ENCODE data around the gene ADH6.
"Not testable (repeated sequence)": the region's sequence is repeated elsewhere in the genome, so short reads cannot be mapped to it uniquely, and the experiment has no call there.

ADH6 gene

DNA sequence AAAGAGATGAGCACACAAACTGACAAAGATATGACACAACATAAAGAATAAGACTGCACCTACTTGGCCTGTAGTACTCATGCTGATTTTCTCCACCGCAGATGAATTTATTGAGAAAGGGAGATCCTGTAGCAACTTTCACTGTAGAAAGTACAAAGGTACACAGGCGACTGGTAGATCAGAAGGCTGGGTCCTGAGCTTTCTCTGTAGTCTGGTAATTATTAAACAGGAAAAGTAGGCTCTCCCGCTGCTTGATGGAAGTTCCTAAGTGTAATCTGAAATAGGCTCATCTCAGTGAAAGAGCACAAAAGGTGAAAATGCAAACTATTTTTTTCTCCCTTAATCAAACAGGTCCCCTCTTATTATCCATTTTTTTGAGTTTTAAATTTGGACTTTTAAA, at the start of gene ADH6:
Gene ADH6 (minus strand): TSS at position 175 of the 400 bp plus-strand sequence. CDS start 94 bp downstream, at position 81.
- DNase-seq (ENCODE audit: low read depth in 3 of 3, low spot score in 1 of 3), result no peak

- DNase-seq (ENCODE audit: low read depth in 3 of 3, low spot score in 1 of 3), result no peak
Observed at GRCh38 chr4:99264927-99265326, 45.9 kb upstream of the ADH6 start.

- DNase-seq (ENCODE audit: low read depth in 3 of 3, low spot score in 1 of 3), result no peak
Observed at GRCh38 chr4:99252746-99253145, 33.7 kb upstream of the ADH6 start.

DNA sequence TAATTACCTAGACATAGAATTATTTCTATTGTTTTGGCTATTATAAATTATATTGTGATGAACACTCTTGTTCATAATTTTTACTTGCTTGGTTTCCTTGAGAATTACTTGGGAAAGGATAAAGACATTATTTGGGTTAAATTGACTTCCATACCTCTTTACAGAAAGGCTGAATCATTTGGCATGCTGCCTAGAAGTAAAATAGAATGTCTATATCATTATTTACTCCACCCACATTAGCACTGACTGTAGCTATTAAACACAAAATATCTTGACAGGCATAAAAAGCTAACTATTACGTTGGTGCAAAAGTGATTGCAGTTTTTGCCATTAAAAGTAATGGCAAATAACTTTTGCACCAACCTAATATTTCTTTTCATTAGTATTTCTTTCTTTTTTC, 29.7 kb upstream of the ADH6 start:
- DNase-seq (ENCODE audit: low read depth in 3 of 3, low spot score in 1 of 3), result no peak

DNA sequence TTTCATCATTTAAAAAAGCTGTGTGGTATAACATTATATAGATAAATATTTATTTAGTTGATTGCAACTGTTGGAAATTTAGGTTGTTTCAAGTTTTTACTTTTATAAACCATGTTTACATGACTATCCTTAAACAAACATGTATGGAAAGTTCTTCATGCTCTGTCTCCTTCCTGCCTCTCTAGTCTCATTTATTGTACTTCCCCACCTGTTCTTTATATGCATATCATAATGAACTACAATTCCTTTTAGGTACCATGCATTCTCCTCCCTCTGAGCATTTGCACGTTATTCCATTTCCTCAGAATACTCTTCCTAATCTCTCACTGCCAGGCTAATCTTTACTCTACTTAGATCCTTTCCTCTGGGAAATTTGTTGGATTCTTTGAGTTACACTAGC, 16.9 kb upstream of the ADH6 start:
- DNase-seq (ENCODE audit: low read depth in 3 of 3, low spot score in 1 of 3), result no peak

GRCh38 chr4:99234331-99235010, 15.4 kb upstream of the ADH6 start:
- no peak for DNase-seq (ENCODE audit: low read depth in 3 of 3, low spot score in 1 of 3)

GRCh38 chr4:99233397-99233796, 14.4 kb upstream of the ADH6 start:
- DNase-seq (ENCODE audit: low read depth in 3 of 3, low spot score in 1 of 3), result not testable (repeated sequence)

- DNase-seq (ENCODE audit: low read depth in 3 of 3, low spot score in 1 of 3), result not testable (repeated sequence)
Observed at GRCh38 chr4:99228706-99229105, 9.7 kb upstream of the ADH6 start.

DNA sequence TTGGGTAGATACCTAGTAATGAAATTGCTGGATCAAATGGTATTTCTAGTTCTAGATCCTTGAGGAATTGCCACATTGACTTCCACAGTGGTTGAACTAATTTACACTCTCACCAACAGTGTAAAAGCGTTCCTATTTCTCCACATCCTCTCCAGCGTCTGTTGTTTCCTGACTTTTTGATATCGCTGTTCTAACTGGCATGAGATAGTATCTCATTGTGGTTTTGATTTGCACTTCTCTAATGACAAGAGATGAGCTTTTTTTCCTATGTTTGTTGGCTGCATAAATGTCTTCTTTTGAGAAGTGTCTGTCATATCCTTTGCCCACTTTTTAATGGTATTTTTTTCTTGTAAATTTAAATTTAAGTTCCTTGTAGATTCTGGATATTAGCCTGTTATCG, 8.6 kb upstream of the ADH6 start:
- DNase-seq (ENCODE audit: low read depth in 3 of 3, low spot score in 1 of 3), result not testable (repeated sequence)

GRCh38 chr4:99221980-99222379, 2.9 kb upstream of the ADH6 start:
- DNase-seq (ENCODE audit: low read depth in 3 of 3, low spot score in 1 of 3), result no peak

- DNase-seq (ENCODE audit: low read depth in 3 of 3, low spot score in 1 of 3), result no peak
Observed at GRCh38 chr4:99219479-99219878, 433 bp upstream of the ADH6 start.

DNA sequence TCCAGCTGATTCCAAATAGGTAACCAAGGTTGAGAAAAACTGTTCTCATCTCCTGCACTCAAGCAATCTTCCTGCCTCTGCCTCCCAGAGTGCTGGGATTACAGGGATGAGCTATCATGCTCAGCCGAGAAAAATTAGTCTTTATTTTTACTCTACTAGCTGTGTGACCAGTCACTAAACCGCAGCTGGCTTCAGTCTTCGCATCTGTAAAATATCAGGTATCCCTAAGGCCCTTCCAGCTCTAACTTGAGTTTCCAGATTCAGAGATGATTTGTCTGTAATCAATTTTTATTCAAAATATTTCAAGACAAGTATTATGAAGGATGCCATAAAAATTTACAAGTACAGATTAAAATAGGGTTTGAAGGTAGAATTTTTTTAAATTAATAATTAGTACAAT, 3.5 kb downstream of the ADH6 start:
- no peak for DNase-seq (ENCODE audit: low read depth in 3 of 3, low spot score in 1 of 3)

- no peak for DNase-seq (ENCODE audit: low read depth in 3 of 3, low spot score in 1 of 3)
Observed at GRCh38 chr4:99210789-99211188, 8.3 kb downstream of the ADH6 start.

DNA sequence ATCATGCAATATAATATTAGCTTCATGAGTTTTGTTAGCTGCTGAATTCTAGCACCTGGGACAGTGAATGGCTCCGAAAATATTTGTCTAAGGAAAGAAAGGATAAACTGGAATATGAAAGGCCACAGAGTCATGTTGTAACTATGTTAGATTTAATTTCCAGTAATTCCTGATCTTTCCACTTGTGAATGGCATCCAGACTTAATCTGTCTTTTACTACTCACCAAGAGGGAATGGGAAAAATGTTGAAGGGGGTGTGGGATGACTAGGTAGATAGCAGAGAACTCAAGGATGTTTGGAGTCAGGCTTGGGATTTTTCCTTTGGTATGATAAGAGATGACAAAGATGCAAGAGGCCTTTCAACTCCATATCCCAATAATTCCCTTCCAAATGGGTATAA, 9.4 kb downstream of the ADH6 start:
- DNase-seq (ENCODE audit: low read depth in 3 of 3, low spot score in 1 of 3), result no peak

- DNase-seq (ENCODE audit: low read depth in 3 of 3, low spot score in 1 of 3), result no peak
Observed at GRCh38 chr4:99208719-99209075, 10.3 kb downstream of the ADH6 start.

DNA sequence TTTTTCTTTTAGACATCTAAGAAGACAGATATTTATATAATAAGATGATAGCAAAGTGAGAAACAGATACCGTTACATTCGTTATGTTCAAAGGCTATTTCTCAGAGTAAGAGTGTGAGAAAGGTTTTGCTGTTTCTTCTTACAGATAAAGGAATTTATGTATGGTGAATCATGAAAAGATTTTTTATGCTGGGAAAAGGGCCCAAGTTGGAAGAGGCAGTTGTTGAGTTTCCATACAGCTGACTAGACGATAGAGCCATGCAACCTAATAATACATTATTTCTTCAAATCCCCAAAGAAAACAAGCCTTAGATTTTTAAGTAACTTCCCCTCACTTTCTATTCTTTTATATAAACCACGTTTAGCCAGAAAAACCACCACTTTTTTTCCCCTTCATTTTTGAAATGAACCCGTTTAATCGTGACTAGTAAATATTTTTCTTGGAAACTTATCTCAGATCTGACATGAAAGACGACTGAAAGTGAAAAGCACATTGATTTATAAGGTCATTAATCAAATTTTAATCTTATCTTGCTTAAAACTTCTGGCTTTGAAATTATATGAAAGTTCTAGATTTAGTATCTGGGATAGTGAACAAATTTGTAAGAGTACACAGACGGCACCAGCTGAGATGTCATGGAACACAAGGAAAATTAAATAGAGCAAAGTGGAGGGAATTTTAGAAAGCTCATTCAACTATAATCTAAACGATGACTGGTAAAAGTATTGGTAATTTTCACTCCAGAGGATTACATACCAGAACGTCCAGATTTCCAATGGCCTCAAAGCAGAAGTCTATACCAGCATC, 10.9 kb downstream of the ADH6 start:
- DNase-seq (ENCODE audit: low read depth in 3 of 3, low spot score in 1 of 3), result no peak

GRCh38 chr4:99207069-99207743, 11.8 kb downstream of the ADH6 start:
- no peak for DNase-seq (ENCODE audit: low read depth in 3 of 3, low spot score in 1 of 3)

GRCh38 chr4:99205153-99205979, 13.7 kb downstream of the ADH6 start:
- no peak for DNase-seq (ENCODE audit: low read depth in 3 of 3, low spot score in 1 of 3)

DNA sequence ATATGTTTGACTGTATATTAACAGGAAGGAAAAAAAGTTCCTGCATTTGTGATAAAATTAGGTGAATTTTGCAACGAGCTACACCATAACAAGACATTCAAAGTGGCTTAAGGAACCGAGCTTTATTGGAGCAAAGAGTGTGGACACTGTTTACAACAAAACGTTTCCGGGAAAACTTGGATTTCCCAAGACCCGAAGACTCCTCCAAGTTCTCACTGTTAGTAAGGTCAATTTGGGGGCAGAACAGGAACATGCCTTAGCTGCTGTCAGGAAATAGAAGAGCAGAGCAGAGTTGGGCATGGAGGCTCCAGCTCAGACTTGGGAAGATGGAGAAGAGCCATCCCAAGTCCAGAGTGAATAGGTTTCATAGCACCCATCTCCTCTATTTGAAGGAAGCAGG, 16.5 kb downstream of the ADH6 start:
- no peak for DNase-seq (ENCODE audit: low read depth in 3 of 3, low spot score in 1 of 3)

- no peak for DNase-seq (ENCODE audit: low read depth in 3 of 3, low spot score in 1 of 3)
Observed at GRCh38 chr4:99202094-99202493, 17.0 kb downstream of the ADH6 start.

DNA sequence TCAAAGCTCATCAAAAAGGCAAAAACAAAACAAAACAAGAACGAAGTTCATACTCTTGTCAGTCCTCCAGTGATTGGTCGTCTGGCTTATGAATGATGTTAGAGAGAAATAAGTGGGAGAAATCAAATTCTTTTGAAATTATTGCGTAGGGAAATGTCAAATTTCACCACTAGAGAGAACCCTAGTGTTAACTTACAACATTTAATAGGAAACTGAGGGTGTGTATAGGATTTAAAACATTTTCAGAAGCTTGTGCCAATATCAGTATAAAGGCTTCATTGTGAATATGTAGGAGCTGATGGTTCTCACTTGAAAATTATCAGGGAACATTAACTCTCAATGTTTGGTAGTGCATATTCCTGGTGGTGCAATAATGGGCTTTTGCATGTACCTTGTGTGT, 17.4 kb downstream of the ADH6 start:
- no peak for DNase-seq (ENCODE audit: low read depth in 3 of 3, low spot score in 1 of 3)
